Breast epithelium (tissue), 4 donors: ENCODE results near the gene CATSPERZ. TPM values are rescaled to one million over a fixed set of nuclear protein-coding genes. Genes with fewer than 3 reads are reported as not detected.

Experiments
- DNase-seq, 2 donors: peaks; one replicate each; pipeline ENCODE4 v3.0.0-alpha.2; 2019; ENCODE audit warnings: low spot score in 2 of 2
- H3K27ac ChIP-seq, 2 donors: fragments of 200-600 bp; sonication (generic) in 1 of 2; one replicate each; pipeline ENCODE4 v1.5.1; 2016 to 2019; ENCODE audit warnings: mild to moderate bottlenecking in 1 of 2
- H3K27me3 ChIP-seq, 2 donors: fragments of 200-600 bp; sonication (generic) in 1 of 2; one replicate each; pipeline versions ENCODE4 v1.5.1 to v1.6.0; 2017 to 2019; ENCODE audit warnings: control low read depth in 1 of 2, mild to moderate bottlenecking in 1 of 2
- H3K36me3 ChIP-seq: fragments of 200-600 bp; one replicate; pipeline ENCODE4 v1.5.1; 2019
- H3K4me1 ChIP-seq, 2 donors: fragments of 200-600 bp; sonication (generic); one replicate each; pipeline ENCODE4 v1.5.1; 2016 to 2019; ENCODE audit warnings: control low read depth in 1 of 2
- H3K4me3 ChIP-seq, 3 donors: fragments of 200-600 bp; sonication (generic); 1 replicate in 2 of 3; 2 replicates in 1 of 3; pipeline ENCODE4 v1.5.1; 2016 to 2019; ENCODE audit warnings: mild to moderate bottlenecking in 3 of 3, moderate library complexity in 2 of 3
- H3K9me3 ChIP-seq, 2 donors: fragments of 200-600 bp; sonication (generic) in 1 of 2; one replicate each; pipeline ENCODE4 v1.5.1; 2016 to 2019; ENCODE audit warnings: control low read depth in 1 of 2
- POLR2A ChIP-seq: fragments of 450-650 bp; IDR thresholded peaks from one replicate; pipeline ENCODE4 v1.6.1; 2016; ENCODE audit warnings: antibody characterized with exemption, mild to moderate bottlenecking, moderate library complexity
- POLR2AphosphoS5 ChIP-seq, 3 donors: sonication (generic); formaldehyde crosslinking; IDR thresholded peaks; one replicate each; pipeline ENCODE4 v1.6.1; 2017; ENCODE audit warnings: antibody characterized with exemption in 3 of 3
- intact Hi-C: fragments of 100-400 bp; cut with DNase I; formaldehyde crosslinking; loops from one replicate; pipeline ENCODE4 v1.15.1; 2023; ENCODE audit warnings: low total_unique reads
- total RNA-seq, 3 donors: library from RNA; depleted of rRNA; stranded (reverse); fragments of >200 nt; gene quantifications; one replicate each; pipeline ENCODE4 v1.1.0, GENCODE V29; 2016
- TF ChIP-seq, protein P1 (sequence below), 3 donors: fragments of 450-650 bp; IDR thresholded peaks; one replicate each; pipeline ENCODE4 v1.5.1; 2016 to 2017; ENCODE audit warnings: antibody characterized with exemption in 3 of 3, mild to moderate bottlenecking in 3 of 3, moderate library complexity in 3 of 3

CATSPERZ gene
- total RNA-seq, 3 donors from 2014 or later: 1.8 TPM; not detected in 2

DNA sequence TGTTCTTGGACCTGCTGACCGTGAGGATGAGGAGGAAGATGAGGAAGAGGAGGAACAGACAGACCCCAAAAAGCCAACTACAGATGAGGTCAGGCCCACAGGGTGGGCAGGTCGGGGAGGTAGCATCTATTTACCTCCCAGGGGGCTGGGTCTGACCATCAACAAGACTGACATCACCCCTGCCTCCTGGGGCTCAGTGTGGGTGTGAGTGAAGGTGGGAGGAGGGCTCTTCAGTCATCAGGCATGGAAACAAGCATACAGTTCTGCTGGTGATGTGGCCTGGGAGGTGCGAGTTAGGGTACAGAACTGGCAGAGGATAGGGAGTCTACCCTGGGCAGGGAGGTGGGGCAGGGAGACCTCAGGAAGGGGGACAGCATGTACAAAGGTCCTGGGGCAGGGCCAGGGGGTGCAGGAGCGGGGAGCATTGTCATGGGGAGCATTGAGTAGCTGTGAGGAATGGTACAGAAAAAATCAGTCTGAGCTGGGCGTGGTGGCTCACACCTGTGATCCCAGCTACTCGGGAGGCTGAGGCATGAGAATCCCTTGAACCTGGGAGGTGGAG lies 39.9 kb upstream of the CATSPERZ start:
- Histone ChIP-seq H3K4me3 (no peak overlapping the region), H3K36me3 (no peaks in the 10 kb centered on the region), H3K27ac (no peak overlapping the region), H3K9me3 (no peaks in the 10 kb centered on the region), H3K4me1 (no peaks in the 10 kb centered on the region), H3K27me3 (no peaks in the 10 kb centered on the region)
- intact Hi-C loops: no loop called here
- TF ChIP-seq POLR2A (no peak), POLR2AphosphoS5 (IDR thresholded peaks at IDR 0.05) (no peak)
- TF ChIP-seq, protein P1, sequence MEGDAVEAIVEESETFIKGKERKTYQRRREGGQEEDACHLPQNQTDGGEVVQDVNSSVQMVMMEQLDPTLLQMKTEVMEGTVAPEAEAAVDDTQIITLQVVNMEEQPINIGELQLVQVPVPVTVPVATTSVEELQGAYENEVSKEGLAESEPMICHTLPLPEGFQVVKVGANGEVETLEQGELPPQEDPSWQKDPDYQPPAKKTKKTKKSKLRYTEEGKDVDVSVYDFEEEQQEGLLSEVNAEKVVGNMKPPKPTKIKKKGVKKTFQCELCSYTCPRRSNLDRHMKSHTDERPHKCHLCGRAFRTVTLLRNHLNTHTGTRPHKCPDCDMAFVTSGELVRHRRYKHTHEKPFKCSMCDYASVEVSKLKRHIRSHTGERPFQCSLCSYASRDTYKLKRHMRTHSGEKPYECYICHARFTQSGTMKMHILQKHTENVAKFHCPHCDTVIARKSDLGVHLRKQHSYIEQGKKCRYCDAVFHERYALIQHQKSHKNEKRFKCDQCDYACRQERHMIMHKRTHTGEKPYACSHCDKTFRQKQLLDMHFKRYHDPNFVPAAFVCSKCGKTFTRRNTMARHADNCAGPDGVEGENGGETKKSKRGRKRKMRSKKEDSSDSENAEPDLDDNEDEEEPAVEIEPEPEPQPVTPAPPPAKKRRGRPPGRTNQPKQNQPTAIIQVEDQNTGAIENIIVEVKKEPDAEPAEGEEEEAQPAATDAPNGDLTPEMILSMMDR (IDR thresholded peaks at IDR 0.05): no peak
- no peak for DNase-seq

DNA sequence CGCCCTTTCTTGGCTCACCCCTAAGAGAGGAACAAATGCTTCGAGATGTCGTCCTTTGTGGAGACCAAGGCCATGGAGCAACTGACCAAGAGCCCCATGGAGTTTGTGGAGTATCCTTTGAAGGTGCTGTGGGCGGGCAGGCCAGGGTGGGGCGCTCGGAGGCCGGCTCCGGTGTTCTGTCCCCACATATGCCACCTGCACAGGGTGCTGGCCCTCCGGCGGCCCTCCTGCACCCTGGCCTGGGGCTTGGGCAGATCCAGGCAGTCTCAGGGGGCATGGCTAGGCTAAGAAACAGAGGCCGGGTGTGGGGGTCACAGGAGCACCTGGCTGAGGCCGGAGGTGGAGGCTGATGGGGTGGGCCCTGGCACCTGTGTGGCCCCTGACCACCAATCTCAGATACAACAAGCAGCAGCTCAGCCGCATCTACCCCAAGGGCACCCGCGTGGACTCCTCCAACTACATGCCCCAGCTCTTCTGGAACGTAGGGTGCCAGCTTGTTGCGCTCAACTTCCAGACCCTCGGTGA lies 38.5 kb upstream of the CATSPERZ start:
- no peak overlapping the region for H3K27ac ChIP-seq
- intact Hi-C loops: no loop called here
- H3K4me3 ChIP-seq: no peak overlapping the region
- H3K4me1 ChIP-seq: no peaks in the 10 kb centered on the region
- TF ChIP-seq POLR2AphosphoS5 (IDR thresholded peaks at IDR 0.05) (no peak), POLR2A (no peak)
- TF ChIP-seq, protein P1 (IDR thresholded peaks at IDR 0.05): no peak
- H3K36me3 ChIP-seq: no peaks in the 10 kb centered on the region
- no peaks in the 10 kb centered on the region for H3K27me3 ChIP-seq
- no peaks in the 10 kb centered on the region for H3K9me3 ChIP-seq
- DNase-seq: no peak

DNA sequence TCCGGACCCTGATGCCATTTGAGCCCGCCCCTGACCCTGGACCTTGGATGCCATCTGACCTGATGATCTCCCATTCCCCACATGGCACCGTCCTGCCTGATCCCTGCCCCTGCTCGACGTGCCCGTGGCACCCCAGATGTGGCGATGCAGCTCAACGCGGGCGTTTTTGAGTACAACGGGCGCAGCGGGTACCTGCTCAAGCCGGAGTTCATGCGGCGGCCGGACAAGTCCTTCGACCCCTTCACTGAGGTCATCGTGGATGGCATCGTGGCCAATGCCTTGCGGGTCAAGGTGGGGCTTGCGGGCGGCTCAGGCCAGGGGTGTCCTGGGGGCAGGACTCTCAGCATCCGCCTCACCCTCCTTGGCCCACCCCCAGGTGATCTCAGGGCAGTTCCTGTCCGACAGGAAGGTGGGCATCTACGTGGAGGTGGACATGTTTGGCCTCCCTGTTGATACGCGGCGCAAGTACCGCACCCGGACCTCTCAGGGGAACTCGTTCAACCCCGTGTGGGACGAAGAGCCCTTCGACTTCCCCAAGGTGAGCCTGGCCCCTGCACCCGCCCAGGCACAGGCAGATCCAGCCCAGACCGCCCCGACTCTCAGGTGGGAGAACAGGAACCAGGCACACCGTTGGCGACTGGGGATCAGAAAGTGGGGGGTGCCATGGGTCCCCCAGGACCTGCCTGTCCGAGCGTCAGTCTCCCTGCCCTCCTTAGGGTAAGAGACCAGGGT lies 37.7 kb upstream of the CATSPERZ start:
- intact Hi-C loops: no loop called here
- TF ChIP-seq, protein P1 (IDR thresholded peaks at IDR 0.05): no peak
- TF ChIP-seq POLR2A (no peak), POLR2AphosphoS5 (IDR thresholded peaks at IDR 0.05) (no peak)

DNA sequence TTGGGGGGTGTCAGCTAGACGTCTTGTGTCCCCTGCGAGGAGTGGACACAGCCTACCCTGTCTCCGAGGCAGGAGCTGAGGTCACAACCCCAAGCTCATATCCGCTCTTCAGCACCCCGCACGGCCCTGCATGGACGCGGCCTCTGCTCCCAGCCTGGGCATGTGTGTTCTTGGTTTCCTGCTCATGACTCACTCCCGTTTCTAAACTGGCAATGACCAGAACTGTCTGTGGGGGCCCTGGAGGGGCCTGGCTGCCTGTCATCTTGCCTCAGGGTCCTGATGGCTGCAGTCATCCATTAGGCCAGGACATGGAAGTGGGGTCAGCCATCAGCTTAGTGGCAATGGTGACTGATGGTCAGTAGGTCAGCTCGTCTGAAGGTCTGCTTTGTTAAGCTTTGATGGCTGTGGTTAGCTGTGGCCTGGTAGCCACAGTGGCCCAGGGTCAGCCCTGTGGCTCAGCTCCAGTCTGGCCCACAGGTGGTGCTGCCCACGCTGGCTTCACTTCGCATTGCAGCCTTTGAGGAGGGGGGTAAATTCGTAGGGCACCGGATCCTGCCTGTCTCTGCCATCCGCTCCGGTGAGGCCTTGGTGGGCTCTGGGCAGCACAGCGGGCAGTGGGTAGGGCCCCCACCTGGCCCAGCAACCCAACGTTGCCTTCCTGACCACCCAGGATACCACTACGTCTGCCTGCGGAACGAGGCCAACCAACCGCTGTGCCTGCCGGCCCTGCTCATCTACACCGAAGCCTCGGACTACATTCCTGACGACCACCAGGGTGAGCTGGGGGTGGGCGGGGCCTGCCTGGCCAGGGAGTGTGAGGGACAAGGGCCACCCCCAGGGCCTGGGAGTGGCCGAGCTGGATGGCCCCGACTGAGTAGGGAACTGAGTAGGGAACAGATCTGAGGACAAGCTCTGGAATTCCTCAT lies 36.9 kb upstream of the CATSPERZ start:
- H3K4me3 ChIP-seq: no peak overlapping the region
- no peaks in the 10 kb centered on the region for H3K36me3 ChIP-seq
- no peak for DNase-seq
- no peaks in the 10 kb centered on the region for H3K9me3 ChIP-seq
- peaks cover 1 to 10% of the 10 kb centered on the region in 2 donors for H3K4me1 ChIP-seq
- intact Hi-C loops: no loop called here
- TF ChIP-seq POLR2AphosphoS5 (IDR thresholded peaks at IDR 0.05) (no peak), POLR2A (no peak)
- TF ChIP-seq, protein P1 (IDR thresholded peaks at IDR 0.05): no peak
- no peak overlapping the region for H3K27ac ChIP-seq
- no peaks in the 10 kb centered on the region for H3K27me3 ChIP-seq

More for the DNA sequence above, 37.7 kb upstream of the CATSPERZ start:
- Histone ChIP-seq H3K27me3 (no peaks in the 10 kb centered on the region), H3K4me1 (peaks cover 0 to 5% of the 10 kb centered on the region in 2 donors), H3K27ac (no peak overlapping the region), H3K4me3 (no peak overlapping the region), H3K36me3 (no peaks in the 10 kb centered on the region), H3K9me3 (no peaks in the 10 kb centered on the region)
- DNase-seq: no peak
